CD14-positive monocyte (primary cell): ENCODE measurements around the gene WAC. TPM values are rescaled to one million over a fixed set of nuclear protein-coding genes. Genes with fewer than 3 reads are reported as not detected.

Experiments
- DNase-seq, 3 donors: peaks; one replicate each; pipeline ENCODE4 v3.0.0-alpha.2; 2011 to 2022
- H2AFZ ChIP-seq: 2 replicates; pipeline ENCODE4 v1.6.0; 2012; ENCODE audit warnings: mild to moderate bottlenecking, low read depth, low read length, inconsistent platforms; ENCODE audit not compliant: insufficient read depth, poor library complexity, severe bottlenecking
- H3K27ac ChIP-seq, 2 donors: 1 replicate in 1 of 2; 2 replicates in 1 of 2; pipeline ENCODE4 v1.5.1; 2012 to 2013; ENCODE audit warnings: low read length in 2 of 2, control low read depth in 1 of 2, inconsistent platforms in 1 of 2, low read depth in 1 of 2, mild to moderate bottlenecking in 1 of 2
- H3K27me3 ChIP-seq, 2 donors: one replicate each; pipeline versions ENCODE4 v1.6.0 to v1.6.1; 2011 to 2013; ENCODE audit warnings: low read length in 2 of 2; ENCODE audit not compliant: control insufficient read depth in 2 of 2, insufficient read depth in 2 of 2
- H3K36me3 ChIP-seq, 2 donors: replicated peaks in 1 of 2; 1 replicate in 1 of 2; 2 replicates in 1 of 2; pipeline versions ENCODE4 v1.5.1 to v1.6.1; 2012 to 2013; ENCODE audit warnings: low read length in 2 of 2, control low read depth in 1 of 2, inconsistent platforms in 1 of 2, mild to moderate bottlenecking in 1 of 2; ENCODE audit not compliant: insufficient read depth in 2 of 2, control insufficient read depth in 1 of 2
- H3K4me1 ChIP-seq, 2 donors: 1 replicate in 1 of 2; 2 replicates in 1 of 2; pipeline versions ENCODE4 v1.5.1 to v1.6.1; 2012 to 2013; ENCODE audit warnings: low read length in 2 of 2, control low read depth in 1 of 2, inconsistent platforms in 1 of 2, mild to moderate bottlenecking in 1 of 2, moderate library complexity in 1 of 2; ENCODE audit not compliant: insufficient read depth in 2 of 2, control insufficient read depth in 1 of 2
- H3K4me2 ChIP-seq: replicated peaks from 2 replicates; pipeline ENCODE3; 2012; ENCODE audit warnings: low read length, moderate library complexity, mild to moderate bottlenecking; ENCODE audit not compliant: poor library complexity, severe bottlenecking; ENCODE audit errors: extremely low read depth
- H3K4me3 ChIP-seq, 3 experiments: fragments of 200-600 bp in 1 of 3; sonication (generic) in 1 of 3; replicated peaks in 1 of 3; 1 replicate in 2 of 3; 2 replicates in 1 of 3; pipeline ENCODE4 v1.5.1; 2011 to 2013; ENCODE audit warnings: low read length in 3 of 3, mild to moderate bottlenecking in 3 of 3, control low read depth in 2 of 3, low read depth in 2 of 3, inconsistent platforms in 1 of 3, moderate library complexity in 1 of 3
- H3K79me2 ChIP-seq: 2 replicates; pipeline ENCODE4 v1.6.0; 2012; ENCODE audit warnings: mild to moderate bottlenecking, control low read depth, inconsistent platforms, low read length, moderate library complexity; ENCODE audit not compliant: insufficient read depth
- H3K9ac ChIP-seq: 2 replicates; pipeline ENCODE4 v1.6.0; 2017; ENCODE audit warnings: low read length, mild to moderate bottlenecking; ENCODE audit not compliant: insufficient read depth, poor library complexity, severe bottlenecking
- H3K9me3 ChIP-seq, 2 donors: replicated peaks in 1 of 2; 1 replicate in 1 of 2; 2 replicates in 1 of 2; pipeline versions ENCODE4 v1.5.1 to v1.6.1; 2012 to 2013; ENCODE audit warnings: low read length in 2 of 2, control low read depth in 1 of 2; ENCODE audit not compliant: control insufficient read depth in 1 of 2, insufficient read depth in 1 of 2
- H4K20me1 ChIP-seq: 2 replicates; pipeline ENCODE4 v1.6.0; 2012; ENCODE audit warnings: mild to moderate bottlenecking, low read length, control low read depth, moderate library complexity; ENCODE audit not compliant: insufficient read depth
- H3K27ac Mint-ChIP-seq, 7 donors: one replicate each; pipeline ENCODE4 v1.8.0; 2020; ENCODE audit warnings: mild to moderate bottlenecking in 7 of 7, mixed read lengths in 7 of 7, moderate library complexity in 6 of 7, inconsistent platforms in 2 of 7
- H3K27me3 Mint-ChIP-seq, 3 donors: one replicate each; pipeline ENCODE4 v1.8.0; 2021 to 2022; ENCODE audit warnings: low read depth in 3 of 3, mild to moderate bottlenecking in 3 of 3, mixed read lengths in 3 of 3, moderate library complexity in 3 of 3, inconsistent platforms in 1 of 3
- H3K36me3 Mint-ChIP-seq, 2 donors: one replicate each; pipeline ENCODE4 v1.8.0; 2020; ENCODE audit warnings: mixed read lengths in 2 of 2, inconsistent platforms in 1 of 2, mild to moderate bottlenecking in 1 of 2
- H3K4me1 Mint-ChIP-seq: one replicate; pipeline ENCODE4 v1.8.0; 2020; ENCODE audit warnings: mild to moderate bottlenecking, mixed read lengths
- H3K4me3 Mint-ChIP-seq, 2 donors: one replicate each; pipeline ENCODE4 v1.8.0; 2020; ENCODE audit warnings: mild to moderate bottlenecking in 2 of 2, mixed read lengths in 2 of 2, moderate library complexity in 1 of 2
- H3K9me3 Mint-ChIP-seq, 7 donors: one replicate each; pipeline ENCODE4 v1.8.0; 2020 to 2022; ENCODE audit warnings: mixed read lengths in 7 of 7, mild to moderate bottlenecking in 6 of 7, moderate library complexity in 6 of 7, inconsistent platforms in 2 of 7
- CTCF ChIP-seq: fragments of 200-600 bp; IDR thresholded peaks from one replicate; pipeline ENCODE4 v1.8.0; 2022; ENCODE audit warnings: antibody characterized with exemption, mild to moderate bottlenecking
- WGBS: methylation state at CpG from one replicate; pipeline ENCODE4 v1.1.5; 2013; ENCODE audit warnings: missing lambda C conversion rate; ENCODE audit not compliant: insufficient coverage; 5-methylcytosine and 5-hydroxymethylcytosine counted together
- intact Hi-C, 2 donors: fragments of 100-400 bp; cut with micrococcal nuclease; formaldehyde crosslinking; loops; one replicate each; pipeline versions ENCODE4 v1.15.0 to v1.15.1; 2023
- polyA plus RNA-seq, 3 donors: library from polyadenylated mRNA; depleted of rRNA in 1 of 3; unstranded in 2 of 3; stranded (reverse) in 1 of 3; fragments of 300-500 nt in 2 of 3; fragments of >200 nt in 1 of 3; fragmentation: Illumina TruSeq in 2 of 3; gene quantifications; 1 replicate in 2 of 3; 2 replicates in 1 of 3; pipeline ENCODE4 v1.2.3, GENCODE V29; 2012 to 2021

The WAC gene
- polyA plus RNA-seq, 3 donors: 46.7 to 80.8 (median 67.9) TPM

- peaks cover 100% of the 10 kb centered on the region for H3K79me2 ChIP-seq
- no peak for DNase-seq
Observed at GRCh38 chr10:28593811-28594210, 60.9 kb downstream of the WAC start.

GRCh38 chr10:28594406-28594805, 61.5 kb downstream of the WAC start:
- H3K4me1 Mint-ChIP-seq: peaks cover 12% of the 10 kb centered on the region
- Histone ChIP-seq H2AFZ (no peak overlapping the region), H3K27ac (no peak overlapping the region), H3K79me2 (peaks cover 100% of the 10 kb centered on the region), H4K20me1 (peaks cover 100% of the 10 kb centered on the region), H3K4me3 (no peak overlapping the region), H3K4me2 (no peak overlapping the region), H3K9ac (no peak overlapping the region), H3K36me3 (peaks cover 87 to 98% of the 10 kb centered on the region in 2 donors), H3K4me1 (peaks cover 2 to 9% of the 10 kb centered on the region in 2 donors), H3K27me3 (no peaks in the 10 kb centered on the region), H3K9me3 (no peaks in the 10 kb centered on the region)
- no peak for DNase-seq
- H3K4me3 Mint-ChIP-seq: no peak overlapping the region
- TF ChIP-seq CTCF: no peak
- no CpG with 5 or more reads among the region's 5 CpGs for WGBS
- H3K27me3 Mint-ChIP-seq: no peaks in the 10 kb centered on the region
- H3K36me3 Mint-ChIP-seq: peaks cover 68 to 72% of the 10 kb centered on the region in 2 donors
- intact Hi-C loops: no loop called here
- peaks cover 0 to 2% (median 0%) of the 10 kb centered on the region in 7 donors for H3K9me3 Mint-ChIP-seq
- peak overlapping the region in 2 of 7 donors; percentile 21 to 36 for H3K27ac Mint-ChIP-seq

More at GRCh38 chr10:28593811-28594210, 60.9 kb downstream of the WAC start:
- Histone ChIP-seq H3K27ac (peak overlapping the region in 1 of 2 donors; percentile 47), H3K4me3 (no peak overlapping the region), H3K27me3 (no peaks in the 10 kb centered on the region), H4K20me1 (peaks cover 100% of the 10 kb centered on the region), H2AFZ (no peak overlapping the region), H3K36me3 (peaks cover 86 to 98% of the 10 kb centered on the region in 2 donors), H3K9me3 (no peaks in the 10 kb centered on the region), H3K9ac (no peak overlapping the region), H3K4me2 (no peak overlapping the region), H3K4me1 (peaks cover 2 to 9% of the 10 kb centered on the region in 2 donors)
- Mint-ChIP-seq H3K36me3 (peaks cover 70 to 74% of the 10 kb centered on the region in 2 donors), H3K9me3 (peaks cover 0 to 2% (median 0%) of the 10 kb centered on the region in 7 donors), H3K4me1 (peaks cover 12% of the 10 kb centered on the region), H3K4me3 (no peak overlapping the region), H3K27me3 (no peaks in the 10 kb centered on the region), H3K27ac (peak overlapping the region in 3 of 7 donors; percentile 52 to 73 (median 54))
- no CpG with 5 or more reads among the region's 2 CpGs for WGBS
- intact Hi-C loops: no loop called here
- TF ChIP-seq CTCF: no peak
